GM19351 (cell line): ENCODE data around the gene ANGPTL8.

Experiments used
- ATAC-seq: cut with Tn5 transposase; IDR thresholded peaks from one replicate; pipeline ENCODE4 v1.9.1; 2021; ENCODE audit warnings: mild to moderate bottlenecking, moderate library complexity; ENCODE audit not compliant: unreplicated experiment

The ANGPTL8 gene

GRCh38 chr19:11288349-11288748 is 48.9 kb downstream of the ANGPTL8 start:
- ATAC-seq = no peak

GRCh38 chr19:11290256-11290655 is 50.8 kb downstream of the ANGPTL8 start:
- no peak for ATAC-seq

GRCh38 chr19:11291415-11291814 is 52.0 kb downstream of the ANGPTL8 start:
- ATAC-seq = no peak
